GM21576 (cell line): ENCODE measurements around the gene SPIN1.
"Not testable (repeated sequence)": the region's sequence is repeated elsewhere in the genome, so short reads cannot be mapped to it uniquely, and the experiment has no call there.

Experiments used
- ATAC-seq: cut with Tn5 transposase; IDR thresholded peaks from one replicate; pipeline ENCODE4 v1.9.1; 2021; ENCODE audit warnings: mild to moderate bottlenecking, moderate library complexity; ENCODE audit not compliant: unreplicated experiment

The SPIN1 gene

DNA sequence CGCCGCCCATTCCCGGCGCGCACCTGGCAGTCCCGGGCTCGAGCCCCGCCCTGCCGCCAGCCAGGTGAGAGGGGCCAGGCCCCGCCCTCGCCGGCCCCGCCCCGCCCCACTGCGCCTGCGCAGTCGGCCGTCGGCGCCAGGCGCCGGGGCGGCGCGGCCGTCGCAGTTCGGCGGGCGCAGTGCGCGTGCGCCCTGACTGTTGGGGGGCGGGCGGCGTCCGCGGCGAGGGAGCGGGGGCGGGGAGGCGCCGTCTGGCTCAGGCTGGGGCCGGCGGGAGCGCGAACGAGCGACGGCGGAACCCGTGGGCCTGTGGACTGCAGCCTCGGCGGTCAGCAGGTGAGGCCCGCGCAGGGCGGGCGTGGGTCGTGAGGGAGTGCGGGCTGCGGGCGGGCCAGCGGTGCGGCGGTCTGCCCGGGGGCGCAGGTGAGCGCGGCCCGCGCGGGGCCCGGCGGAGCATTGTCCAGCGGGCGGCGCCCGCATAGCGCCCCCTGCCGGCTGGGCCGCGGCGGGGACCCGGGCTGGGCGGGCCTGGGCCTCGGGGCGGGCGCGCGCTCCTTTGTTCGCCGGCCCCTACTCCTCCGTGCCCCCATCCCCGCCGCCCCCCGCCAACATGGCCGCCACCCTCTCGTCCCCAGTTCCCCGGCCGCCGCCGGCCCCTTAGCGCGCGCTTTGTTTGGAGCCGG is at the start of gene SPIN1:
TSS of gene SPIN1 (plus strand) at position 242 of the 683 bp plus-strand sequence. CDS start 38,096 bp downstream, outside the sequence.
- peak; percentile 76 for ATAC-seq

DNA sequence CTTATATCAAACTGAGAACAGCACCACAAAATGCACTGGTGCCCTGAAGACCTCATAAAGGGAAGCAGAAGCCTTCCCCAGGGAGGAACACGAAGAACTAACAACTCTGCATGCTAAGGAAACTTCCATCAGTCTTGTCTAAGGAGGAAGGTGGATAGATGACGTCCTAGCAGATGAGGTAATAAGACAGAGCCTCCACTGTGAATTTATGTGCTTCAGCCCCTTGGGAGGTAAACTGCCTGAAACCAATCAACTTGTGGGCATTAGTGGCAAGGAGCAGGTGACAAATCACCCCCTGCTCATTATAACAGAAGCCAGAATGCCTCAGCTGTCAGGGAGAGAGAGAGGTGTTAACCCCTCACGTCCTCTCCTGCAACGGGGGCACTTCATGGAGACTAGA is 48.9 kb upstream of the SPIN1 start:
- no peak for ATAC-seq

DNA sequence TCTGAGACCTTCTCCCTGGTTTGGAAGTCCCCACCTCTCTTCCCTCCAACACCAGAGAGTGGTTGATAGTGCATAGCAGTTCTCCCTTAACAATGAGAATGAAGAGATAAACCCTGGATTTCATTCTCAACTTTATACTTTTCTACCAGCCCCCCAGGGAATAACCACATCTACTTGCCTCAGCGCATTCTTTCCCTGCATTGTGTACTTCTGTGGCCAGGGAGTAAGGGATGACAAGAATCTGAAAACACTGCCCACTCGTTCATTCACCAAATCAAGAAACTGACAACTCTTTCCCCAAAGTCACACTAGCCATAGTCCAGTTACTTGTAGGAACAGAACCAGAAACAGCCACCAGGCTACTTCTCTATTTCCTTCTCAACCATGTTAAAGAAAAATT is 46.0 kb upstream of the SPIN1 start:
- ATAC-seq, result no peak

DNA sequence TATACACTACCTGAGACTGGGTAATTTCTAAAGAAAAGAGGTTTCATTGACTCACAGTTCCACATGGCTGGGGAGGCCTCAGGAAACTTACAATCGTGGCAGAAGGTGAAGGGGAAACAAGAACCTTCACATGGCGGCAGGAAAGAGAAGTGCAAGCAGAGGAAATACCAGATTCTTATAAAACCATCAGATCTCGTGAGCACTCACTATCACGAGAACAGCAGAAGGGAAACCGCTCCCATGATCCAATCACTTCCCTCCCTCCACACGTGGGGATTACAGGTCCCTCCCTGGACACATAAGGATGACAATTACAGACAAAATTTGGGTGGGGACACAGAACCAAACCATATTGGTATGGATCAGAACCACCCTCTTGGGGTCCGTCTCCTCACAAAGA is 44.2 kb upstream of the SPIN1 start:
- no peak for ATAC-seq

DNA sequence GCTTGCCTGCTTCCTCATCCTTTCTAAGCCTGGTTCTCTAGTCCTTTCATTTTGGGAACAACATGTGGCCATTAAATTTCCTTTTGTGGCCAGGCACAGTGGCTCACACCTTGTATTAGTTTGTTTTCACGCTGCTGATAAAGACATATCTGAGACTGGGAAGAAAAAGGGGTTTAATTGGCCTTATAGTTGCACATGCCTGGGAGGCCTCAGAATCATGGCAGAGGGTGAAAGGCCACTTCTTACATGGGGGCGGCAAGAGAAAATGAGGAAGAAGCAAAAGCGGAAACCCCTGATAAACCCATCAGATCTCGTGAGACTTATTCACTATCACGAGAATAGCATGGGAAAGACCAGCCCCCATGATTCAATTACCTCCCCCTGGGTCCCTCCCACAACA is 37.9 kb upstream of the SPIN1 start:
- not testable (repeated sequence) for ATAC-seq

DNA sequence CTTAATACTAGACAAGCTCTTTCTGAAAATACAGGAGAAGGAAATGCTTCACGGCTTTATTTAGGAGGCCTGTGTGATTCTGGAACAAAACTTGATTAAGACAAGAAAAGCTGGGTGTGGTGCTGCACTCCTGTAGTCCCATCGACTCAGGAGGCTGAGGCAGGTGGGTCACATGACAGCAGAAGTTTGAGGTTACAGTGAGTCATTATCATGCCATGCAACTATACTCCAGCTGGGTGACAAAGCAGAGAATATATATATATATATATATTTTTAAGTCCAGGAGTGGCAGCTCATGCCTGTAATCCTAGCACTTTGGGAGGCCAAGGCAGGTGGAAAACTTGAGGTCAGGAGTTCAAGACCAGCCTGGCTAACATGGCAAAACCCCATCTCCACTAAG is 33.1 kb upstream of the SPIN1 start:
- ATAC-seq, result no peak

DNA sequence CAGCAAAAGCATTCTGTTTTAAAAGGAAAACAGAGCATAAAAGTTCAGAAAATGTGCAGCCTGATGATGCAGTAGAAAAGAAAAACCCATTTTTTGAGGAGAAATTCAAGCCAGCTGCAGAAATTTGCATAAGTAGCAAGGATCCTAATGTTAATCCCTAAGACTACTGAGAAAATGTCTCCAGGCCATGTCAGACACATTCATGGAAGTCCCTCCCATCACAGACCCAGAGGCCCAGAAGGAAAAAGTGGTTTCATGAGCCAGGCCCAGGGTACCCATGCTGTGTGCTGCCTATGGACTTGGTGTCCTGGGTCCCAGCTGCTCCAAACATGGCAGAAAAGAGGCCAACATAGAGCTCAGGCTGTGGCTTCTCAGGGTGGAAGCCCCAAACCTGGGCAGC is 31.0 kb upstream of the SPIN1 start:
- not testable (repeated sequence) for ATAC-seq

DNA sequence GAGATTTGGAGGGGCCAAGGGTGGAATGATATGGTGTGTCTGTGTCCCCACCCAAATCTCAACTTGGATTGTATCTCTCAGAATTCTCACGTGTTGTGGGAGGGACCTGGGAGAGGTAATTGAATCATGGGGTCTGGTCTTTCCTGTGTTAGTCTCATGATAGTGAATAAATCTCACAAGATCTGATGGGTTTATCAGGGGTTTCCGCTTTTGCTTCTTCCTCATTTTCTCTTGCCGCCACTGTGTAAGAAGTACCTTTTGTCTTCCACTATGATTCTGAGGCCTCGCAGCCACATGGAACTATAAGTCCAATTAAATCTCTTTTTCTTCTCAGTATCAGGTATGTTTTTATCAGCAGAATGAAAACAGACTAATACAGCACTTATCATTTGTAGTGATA is 29.5 kb upstream of the SPIN1 start:
- ATAC-seq, result no peak

DNA sequence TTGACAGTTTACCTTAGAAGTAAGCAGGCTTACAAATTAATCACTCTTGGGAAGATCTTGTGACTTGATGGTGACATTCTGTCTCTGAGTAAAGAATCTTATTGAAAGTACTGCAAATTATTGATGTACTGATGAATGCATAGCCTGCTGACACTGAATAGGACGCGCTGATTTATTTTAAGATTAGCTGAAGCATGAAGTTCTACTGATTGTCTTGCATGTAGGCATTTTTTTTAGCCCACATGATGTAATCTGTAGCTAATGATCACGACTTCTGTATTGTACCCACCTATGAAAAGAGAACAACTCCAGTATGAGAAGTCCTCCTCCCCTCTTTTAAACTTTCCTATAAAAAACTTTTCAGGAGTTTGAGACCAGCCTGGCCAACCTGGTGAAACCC is 28.3 kb upstream of the SPIN1 start:
- ATAC-seq, result no peak

DNA sequence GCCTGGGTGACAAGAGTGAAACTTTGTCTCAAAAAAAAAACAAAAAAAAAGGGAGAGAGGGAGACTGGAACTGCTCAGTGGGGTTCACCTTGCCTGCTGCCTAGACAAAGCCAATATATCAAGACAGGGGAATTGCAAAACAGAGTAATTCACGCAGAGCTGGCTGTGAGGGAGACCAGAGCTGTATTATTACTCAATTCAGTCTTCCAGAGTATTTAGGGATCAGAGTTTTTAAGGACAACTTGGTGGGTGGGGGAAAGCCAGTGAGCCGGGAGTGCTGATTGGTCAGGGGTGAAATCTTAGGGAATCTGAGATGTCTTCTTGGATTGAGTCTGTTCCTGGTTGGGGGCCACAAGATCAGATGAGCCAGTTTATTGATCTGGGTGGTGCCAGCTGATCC is 25.6 kb upstream of the SPIN1 start:
- no peak for ATAC-seq

DNA sequence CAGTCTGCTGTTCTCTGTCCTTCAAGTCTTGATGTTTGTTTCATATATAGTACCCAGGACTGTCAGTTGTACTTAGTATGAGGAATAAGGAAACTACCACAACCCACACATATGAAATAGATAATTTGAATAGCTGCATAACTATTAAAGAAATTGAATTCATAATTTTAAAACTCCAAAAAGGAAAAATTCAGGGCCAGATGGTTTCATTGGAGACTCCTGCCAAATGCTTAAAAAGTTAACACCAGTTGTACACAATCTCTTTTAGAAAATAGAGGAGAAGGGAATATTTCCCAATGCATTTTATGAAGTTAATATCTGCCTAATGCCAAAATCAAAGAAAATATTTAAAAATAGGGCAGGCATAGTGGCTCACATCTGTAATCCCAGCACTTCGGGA is 24.6 kb upstream of the SPIN1 start:
- no peak for ATAC-seq

DNA sequence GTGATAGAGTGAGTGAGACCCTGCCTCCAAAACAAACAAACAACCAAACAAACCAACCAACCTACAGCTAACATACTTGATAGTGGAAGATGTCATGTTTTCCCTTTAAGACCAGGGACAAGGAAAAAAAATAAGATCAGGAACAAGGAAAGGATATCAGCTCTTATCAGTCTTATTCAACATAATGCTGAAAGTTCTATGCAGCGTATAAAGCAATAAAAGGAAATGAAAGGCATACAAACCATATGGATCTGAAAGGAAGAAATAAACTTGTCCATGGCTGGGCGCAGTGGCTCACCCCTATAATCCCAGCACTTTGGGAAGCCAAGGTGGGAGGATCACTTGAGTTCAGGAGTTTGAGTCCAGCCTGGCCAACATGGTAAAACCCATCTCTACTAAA is 23.5 kb upstream of the SPIN1 start:
- ATAC-seq, result no peak

DNA sequence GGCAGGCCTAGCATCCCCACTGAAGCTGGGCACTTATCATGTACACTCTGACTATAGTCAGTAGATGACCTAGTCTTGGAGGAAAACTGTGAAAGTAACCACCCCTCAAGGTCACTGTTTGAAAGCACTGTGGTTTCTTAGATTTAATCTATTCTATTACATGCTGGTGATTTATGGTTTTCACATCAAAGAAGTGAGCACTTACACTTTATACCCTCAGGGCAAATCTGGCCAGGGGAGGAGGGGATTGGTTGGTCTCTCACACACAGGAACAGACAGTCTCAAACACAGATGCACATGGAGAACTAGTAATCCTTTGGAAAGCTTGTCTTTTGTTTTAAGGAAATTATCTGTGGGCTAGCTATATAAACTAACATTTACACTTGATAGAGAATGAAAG is 17.9 kb upstream of the SPIN1 start:
- no peak for ATAC-seq

DNA sequence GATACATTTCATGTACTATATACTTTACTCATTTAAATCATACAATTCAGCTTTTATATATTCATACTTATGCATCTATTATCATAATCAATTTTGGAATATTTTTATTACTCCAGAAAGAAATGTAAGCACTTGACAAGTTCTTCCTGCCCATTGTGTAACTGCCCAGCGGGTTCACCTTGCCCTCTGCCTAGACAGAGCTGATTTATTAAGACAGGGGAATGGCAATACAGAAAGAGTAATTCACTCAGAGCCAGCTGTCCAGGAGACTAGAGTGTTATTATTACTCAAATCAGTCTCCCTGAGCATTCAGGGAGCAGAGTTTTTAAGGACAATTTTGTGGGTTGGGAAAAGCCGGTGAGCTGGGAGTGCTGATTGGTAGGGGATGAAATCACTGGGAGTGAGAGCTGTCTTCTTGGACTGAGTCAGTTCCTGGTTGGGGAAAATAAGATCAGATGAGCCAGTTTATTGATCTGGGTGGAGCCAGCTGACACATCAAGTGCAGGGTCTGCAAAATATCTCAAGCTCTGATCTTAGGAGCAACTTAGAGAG is 16.1 kb upstream of the SPIN1 start:
- ATAC-seq, result no peak

DNA sequence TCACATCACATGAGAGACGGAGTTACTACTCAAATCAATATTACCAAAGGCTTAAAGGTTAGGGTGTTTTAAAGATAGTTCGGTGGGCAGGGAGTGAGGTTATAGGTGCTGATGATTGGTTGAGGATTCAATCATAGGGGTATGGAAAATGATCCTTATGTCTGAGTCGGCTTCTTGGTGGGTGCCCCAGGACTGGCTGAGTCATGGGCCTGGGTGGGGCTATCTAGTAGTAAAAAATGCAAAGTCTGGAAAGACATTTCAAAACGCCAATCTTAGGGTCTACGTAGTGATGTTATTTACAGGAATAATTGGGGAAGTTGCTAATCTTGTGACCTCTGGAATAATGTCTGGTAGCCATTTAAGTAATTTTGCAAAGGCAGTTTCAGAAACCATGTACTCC is 15.2 kb upstream of the SPIN1 start:
- ATAC-seq, result no peak

DNA sequence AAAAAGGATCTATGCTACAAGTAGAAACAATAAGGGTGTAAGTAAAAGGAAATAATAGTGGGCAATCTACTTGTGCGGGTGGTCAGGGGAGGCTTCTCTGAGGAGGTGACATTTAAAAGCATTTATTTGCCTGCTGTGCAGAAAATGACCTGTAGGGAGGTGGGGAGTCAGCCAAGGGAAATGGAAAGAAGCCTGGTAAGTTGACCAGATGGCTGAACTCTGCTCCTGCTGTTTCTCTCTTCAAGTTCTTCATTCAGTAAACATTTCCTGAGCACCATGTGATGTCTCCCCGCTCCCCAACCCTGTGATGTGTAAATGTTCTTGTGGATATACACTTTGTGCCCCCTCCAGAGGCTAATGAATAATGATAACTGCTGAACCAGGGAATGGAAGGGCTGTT is 9.9 kb upstream of the SPIN1 start:
- no peak for ATAC-seq

DNA sequence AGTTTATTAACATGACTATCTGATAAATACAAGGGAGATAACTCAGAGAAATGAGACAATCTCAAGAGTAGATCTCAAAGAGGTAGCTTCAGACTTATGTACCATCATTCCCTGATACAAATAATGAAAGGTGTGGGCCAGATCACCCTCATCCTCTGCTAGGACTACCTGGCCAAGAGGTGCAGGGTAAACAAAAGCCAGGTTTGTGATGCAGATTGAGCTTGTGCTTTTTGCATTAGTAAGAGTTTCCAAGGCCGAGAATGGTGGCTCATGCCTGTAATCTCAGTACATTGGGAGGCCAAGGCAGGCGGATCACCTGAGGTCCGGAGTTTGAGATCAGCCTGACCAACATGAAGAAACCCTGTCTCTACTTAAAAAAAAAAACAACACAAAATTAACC is 8.9 kb upstream of the SPIN1 start:
- ATAC-seq, result no peak

DNA sequence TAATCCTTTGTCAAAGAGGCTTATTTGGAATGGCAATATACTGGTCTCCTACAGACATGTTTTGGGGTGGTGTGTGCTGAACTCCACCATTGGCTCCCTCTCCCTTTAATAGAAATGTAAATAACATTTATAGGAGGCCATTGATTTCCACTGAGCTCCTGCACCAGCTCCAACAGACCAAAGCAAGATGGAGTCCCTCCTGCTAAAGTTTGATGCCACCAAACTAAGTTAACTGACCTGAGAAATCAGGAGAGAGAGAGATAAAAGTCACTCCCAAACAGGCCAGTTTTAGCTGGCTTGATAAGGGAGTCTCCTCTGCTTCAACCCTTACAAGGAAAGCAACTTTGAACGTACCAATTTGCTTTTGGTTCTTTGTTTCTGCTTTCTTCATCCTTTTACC is 8.1 kb upstream of the SPIN1 start:
- ATAC-seq, result no peak

DNA sequence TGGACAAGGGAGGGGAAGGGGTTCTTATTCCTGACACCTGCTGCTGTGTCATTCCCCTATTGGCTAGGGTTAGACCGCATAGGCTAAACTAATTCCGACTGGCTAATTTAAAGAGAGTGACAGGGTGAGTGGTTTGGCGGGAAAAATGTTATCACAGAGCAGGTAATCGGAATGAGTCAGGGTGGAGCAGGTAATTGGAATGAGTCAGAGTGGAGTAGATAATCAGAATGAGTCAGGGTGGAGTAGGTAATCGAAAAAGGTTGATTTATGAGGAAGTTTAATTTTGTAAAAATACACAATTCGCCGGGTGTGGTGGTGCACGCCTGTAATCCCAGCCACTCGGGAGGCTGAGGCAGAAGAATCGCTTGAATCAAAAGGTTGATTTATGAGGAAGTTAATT is 6.9 kb upstream of the SPIN1 start:
- not testable (repeated sequence) for ATAC-seq

DNA sequence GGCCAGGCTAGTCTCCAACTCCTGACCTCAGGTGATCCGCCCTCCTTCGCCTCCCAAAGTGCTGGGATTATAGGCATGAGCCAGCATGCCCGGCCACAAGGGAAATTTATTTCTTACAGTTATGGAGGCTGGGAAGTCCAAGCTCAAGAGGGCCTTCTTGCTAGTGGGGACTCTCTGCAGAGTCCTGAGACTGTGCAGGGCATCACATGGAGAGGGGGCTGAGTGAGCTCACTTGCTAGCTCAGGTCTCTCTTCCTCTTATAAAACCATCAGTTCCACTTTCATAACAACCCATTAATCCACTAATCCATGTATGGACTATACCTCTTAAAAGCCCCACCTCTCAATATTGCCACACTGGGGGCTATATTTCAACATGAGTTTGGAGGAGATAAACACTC is 5.1 kb upstream of the SPIN1 start:
- ATAC-seq, result no peak

DNA sequence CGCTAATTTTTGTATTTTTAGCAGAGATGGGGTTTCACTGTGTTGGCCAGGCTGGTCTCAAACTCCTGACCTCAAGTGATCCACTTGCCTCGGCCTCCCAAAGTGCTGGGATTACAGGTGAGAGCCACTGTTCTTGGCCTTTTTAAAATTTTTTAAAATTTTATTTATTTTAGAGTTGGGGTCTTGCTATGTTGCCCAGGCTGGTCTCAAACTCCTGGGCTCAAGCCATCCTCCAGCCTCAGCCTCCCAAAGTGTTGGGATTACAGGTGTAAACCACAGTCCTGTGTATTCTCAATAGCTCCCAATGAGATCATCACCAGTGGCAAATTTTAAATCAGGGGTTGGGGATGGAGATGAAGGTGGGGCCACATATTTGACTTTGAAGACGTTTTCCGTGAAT is 2.1 kb upstream of the SPIN1 start:
- not testable (repeated sequence) for ATAC-seq

DNA sequence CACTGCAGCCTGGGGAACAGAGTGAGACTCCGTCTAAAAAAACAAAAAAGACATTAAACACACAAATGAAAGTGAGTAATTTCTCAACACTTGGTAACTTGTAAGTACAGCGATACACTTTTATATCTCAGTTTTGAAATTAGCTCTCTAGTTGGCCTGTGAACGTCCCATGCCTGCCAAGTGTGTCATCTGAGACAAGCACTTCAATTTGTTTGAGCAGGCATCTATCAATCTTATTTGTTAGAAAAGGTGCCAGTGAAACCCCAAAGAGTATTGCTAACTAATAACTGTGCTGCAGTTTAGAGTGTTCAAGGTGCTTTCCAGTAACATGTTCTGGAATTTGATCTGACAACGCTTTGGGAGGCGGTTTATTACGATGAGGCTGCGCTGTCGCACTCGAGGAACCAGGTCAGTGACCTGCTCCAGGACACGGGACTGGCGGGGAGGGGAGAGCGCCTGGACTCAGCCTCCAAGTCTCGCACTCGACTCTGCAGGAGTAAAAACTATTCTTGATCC is 1.1 kb upstream of the SPIN1 start:
- ATAC-seq, result no peak
